GM18517 (cell line): Measurements from ENCODE around the gene TBATA.

Experiments used
- ATAC-seq: cut with Tn5 transposase; IDR thresholded peaks from one replicate; pipeline ENCODE4 v1.9.1; 2021; ENCODE audit warnings: mild to moderate bottlenecking, moderate library complexity; ENCODE audit not compliant: unreplicated experiment

The TBATA gene

DNA sequence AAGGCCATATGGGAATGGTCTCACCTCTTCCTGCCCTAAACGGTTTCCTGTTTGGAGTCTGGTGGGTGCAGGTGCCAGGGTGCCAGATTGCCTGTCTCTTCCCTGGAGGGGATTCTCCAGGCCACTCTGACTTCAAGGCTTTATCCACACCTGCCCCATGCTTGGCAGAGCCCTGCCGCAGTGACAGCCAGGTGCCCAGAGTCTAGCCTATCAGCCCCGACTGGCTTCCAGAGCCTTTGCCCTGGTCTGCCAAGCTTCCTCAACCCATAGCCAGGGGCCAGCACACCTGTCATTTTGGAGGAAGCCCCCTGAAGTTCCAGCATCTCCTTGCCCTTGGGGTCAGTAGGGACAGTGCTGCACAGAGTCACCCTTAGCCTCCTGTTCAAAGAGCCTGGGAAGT is 21.6 kb downstream of the TBATA start:
- ATAC-seq = no peak

DNA sequence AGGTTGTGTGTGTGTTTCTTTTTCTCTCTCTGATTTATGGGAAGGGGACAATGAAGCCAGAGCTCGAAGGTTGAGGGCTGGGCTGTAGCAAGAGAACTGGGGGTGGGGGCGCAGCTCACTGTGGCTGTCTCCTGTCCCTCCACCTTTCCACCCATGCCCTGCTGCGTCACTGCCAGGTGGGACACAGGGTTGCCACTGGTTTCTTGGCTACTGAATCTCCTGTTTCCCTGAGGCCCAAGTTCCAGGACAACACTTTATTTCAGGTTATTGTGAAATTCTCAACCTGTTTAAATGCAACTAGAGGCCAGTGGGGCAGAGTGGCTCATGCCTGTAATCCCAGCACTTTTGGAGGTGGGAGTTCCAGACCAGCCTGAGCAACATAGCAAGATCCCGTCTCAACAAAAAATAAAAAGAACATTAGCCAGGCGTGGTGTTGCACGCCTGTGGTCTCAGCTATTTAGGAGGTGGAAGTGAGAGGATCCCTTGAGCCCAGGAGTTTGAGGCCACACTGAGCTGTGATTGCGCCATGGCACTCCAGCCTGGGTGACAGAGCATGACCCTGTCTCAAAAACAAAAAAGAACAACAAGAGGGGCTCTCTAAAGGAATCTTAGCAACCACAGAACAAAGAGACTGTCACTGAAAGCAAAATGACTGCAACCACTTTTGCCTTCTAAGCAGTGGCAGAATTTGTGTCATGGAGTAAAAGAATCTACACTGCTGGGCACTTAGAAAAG is 22.6 kb downstream of the TBATA start:
- ATAC-seq = no peak

DNA sequence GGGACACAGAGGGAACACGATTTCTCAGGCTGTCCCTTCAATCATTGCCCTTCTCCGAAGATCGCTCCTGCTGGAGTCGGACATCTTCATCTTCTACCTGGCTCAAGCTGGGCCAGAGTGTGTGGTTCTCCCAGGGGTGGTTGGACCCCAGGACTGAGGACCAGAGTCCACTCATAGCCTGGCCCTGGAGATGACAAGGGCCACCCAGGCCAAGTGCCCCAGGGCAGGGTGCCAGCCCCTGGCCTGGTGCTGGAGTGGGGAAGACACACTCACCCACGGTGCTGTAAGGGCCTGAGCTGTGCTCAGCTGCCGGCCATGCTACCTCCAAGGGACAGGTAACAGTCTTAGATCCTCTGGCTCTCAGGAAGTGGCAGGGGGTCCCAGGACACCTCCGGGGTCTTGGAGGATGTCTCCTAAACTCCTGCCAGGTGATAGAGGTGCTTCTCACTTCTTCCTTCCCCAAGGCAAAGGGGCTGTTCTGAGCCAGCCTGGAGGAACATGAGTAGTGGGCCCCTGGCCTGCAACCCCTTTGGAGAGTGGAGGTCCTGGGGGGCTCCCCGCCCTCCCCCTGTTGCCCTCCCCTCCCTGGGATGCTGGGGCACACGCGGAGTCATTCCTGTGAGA is 23.3 kb downstream of the TBATA start:
- no peak for ATAC-seq

DNA sequence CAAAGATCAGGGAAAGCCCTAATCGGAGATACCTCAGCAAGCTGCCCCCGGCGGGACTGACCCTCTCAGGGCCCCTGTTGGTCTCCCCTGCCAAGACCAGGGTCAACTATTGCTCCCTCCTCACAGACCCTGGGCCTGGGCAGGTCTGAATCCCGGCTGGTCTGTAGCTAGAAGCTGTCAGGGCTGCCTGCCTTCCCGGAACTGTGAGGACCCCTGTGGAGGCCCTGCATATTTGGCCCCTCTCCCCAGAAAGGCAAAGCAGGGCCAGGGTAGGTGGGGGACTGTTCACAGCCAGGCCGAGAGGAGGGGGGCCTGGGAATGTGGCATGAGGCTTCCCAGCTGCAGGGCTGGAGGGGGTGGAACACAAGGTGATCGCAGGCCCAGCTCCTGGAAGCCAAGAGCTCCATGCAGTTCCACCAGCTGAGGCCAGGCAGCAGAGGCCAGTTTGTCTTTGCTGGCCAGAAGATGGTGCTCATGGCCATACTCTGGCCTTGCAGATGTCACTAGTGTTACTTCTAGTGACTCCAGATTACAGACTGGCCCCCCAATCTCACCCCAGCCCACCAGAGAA is 24.1 kb downstream of the TBATA start:
- ATAC-seq = no peak

DNA sequence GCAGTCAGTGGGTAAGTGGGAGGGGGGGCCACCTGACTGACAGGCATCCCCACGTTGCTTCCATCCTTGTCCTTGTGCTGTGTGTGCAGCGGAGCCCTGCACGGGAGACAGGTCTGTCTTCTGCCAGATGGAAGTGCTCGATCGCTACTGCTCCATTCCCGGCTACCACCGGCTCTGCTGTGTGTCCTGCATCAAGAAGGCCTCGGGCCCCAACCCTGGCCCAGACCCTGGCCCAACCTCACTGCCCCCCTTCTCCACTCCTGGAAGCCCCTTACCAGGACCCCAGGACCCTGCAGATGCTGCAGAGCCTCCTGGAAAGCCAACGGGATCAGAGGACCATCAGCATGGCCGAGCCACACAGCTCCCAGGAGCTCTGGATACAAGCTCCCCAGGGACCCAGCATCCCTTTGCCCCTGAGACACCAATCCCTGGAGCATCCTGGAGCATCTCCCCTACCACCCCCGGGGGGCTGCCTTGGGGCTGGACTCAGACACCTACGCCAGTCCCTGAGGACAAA is 24.8 kb downstream of the TBATA start:
- ATAC-seq = no peak

DNA sequence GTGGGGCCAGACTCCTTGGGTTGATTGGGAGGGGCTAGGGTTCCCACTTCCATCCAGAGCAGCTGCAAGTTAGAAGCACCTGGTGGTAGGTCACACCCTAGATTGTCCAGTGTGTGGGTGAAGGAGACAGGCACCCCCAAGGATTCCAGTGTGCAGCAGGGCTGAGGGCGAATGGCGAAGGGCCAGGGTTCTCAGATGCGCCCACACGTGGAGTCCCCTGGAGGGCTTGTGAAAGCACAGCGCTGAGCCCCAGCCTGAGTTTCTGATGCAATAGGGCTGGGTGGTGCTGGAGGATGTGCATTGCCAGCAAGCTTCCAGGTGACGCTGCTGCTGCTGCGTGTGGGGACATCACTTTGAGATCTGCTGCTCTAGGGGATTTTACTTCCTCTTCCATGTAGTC is 25.4 kb downstream of the TBATA start:
- no peak for ATAC-seq

DNA sequence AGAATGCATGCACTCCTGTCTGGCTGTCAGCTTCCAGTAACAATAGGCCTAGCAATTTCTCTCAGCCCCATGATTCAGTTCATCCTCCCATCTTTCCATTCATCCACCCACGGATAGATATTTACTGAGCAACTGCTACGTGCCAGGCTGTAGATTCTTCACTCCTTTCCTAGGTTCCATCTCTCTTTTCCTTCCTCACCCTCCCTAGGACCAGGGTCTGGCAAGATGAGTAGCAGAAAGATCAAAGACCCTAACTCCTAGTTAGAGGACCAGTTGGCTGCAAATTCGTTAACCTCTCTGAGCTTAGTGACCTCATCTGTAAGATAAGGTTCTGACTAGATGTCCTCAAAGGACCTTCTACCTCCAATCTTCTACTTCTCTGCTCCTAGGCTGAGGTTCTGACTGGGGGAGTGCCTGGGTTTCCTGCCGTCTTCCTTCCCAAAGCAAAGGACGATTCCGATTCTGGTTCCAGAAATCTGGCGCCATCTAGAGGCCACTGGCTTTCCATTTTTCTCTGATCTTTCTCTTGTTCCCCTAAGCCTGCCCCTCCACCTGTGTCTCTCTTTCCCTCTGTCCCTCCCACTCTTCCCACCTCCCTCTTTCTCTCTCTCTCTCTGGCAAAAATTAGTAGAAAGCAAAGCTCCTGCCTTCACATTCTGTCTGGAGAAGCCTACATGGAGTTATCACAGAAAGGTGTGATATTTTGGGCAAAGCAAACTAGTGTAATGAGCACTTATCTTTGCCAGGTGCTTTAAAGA is 26.2 kb downstream of the TBATA start:
- ATAC-seq = no peak

DNA sequence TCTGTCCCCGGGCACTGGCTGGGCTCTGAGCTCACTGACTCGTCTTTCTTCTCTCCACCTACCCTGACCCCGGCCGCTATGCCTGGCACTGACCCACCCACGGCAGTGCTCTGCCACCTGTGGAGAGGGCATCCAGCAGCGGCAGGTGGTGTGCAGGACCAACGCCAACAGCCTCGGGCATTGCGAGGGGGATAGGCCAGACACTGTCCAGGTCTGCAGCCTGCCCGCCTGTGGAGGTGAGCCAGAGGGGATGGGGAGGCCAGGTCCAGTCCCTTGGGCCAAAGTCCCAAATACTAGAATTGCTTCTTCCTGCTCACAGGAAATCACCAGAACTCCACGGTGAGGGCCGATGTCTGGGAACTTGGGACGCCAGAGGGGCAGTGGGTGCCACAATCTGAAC is 27.3 kb downstream of the TBATA start:
- no peak for ATAC-seq

DNA sequence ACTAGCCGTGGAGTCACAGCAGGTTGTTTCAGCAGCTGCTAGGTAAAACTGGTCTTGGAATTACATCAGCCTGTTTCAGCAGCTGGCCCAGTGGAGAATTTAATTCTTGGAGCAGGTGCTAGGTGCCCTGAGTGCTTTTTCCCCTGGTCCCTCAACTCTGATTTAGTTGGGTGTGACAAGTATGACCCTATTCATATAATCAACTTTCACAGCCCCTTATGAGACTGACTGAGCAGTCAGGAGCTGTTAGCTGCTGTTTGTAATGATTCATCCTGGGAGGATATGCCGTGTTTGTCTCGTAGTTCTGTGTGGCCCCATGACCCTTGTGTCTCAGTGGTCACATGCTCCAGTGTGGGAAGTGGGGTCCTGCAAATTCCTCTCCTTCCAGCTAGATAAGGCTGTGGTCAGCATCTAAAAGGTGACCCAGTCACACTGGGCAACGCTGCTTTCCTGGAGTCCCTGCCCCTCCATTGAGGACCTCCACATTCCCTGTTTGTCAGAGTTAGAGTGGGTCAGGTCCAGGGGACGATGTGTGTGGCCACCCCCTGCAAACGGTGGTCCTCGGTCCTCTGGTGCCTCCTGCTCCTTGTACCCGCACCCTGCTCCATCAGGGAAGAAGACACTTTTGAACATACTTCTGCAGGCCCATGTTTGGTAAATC is 28.3 kb downstream of the TBATA start:
- no peak for ATAC-seq

DNA sequence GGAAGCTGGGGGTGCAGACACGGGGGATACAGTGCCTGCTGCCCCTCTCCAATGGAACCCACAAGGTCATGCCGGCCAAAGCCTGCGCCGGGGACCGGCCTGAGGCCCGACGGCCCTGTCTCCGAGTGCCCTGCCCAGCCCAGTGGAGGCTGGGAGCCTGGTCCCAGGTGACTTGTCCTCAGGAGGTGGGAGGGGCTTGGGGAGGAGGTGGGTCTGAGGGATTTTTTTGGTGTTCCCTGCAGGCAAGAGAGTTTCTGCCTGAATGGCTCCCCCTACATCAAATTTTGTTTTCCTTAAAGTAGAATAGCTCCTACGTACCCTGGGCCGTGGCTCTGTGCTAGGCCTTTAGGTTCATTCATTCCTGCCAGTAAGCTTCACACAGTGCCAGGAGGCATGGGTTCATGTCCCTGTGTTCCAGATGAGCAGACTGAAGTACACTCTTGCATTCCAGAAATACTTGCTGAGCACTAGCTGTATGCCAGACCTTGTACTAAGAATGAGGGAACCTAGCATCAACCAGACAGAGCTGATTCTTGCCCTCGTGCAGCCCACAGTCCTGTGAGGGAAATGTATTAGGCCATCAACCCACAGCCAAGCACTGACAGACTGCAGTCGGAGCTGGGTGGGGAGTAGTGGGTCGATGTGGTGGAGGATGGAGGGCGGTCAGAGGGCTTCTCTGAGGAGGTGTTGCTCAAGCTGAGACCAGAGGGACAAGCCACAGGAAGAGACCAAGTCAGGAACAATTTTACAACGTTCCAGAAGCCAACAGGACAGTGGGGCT is 31.1 kb downstream of the TBATA start:
- ATAC-seq = no peak

DNA sequence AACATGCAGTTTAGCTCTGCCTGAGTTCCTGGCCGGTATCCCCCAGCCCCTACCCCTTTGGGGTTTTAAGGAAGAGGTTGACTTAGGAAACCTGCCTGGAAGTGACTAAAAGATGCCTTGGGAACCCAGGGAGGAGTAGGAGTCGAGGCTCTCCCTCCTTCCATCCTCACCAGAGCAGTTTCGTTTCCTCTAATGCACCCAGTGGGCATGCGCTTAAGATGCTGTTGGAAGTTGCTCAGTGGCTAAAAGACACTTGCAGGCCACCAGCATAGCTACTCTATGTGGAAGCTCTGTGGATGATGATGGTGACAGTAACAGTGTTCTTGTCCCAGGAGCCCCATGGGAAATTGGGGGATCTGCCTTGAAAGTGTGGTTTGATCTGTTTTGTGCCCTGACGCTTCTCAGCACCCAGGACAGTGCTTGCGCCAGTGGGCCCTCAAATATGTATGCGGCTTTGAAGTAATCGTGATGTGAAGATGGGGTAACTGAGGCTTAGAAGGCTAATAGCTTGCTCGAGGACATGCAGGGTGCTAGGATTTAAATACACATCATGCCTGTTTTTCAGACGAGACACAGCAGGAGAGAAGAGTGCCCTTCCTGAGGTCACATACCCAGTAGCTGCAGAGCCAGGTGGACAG is 32.0 kb downstream of the TBATA start:
- no peak for ATAC-seq

DNA sequence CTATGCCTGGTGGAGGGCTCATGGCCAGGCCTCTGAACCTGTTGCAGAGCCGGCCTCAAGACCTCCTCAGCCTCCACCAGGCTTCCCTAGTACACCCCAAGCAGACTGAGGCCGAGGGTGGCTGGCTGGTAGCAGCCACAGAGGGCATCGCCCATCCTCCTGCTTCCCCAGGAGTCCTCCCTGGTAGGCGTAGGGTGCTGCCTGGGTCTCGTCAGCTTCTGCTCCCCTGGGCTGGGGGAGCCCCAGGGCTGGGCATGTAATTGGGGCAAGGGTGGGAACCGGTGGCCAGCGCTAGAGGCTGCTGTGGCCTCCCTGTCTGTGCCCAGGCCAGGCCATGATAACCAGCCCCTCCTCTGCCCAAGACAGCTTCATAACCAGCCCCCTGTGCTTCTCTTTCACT is 32.6 kb downstream of the TBATA start:
- no peak for ATAC-seq

DNA sequence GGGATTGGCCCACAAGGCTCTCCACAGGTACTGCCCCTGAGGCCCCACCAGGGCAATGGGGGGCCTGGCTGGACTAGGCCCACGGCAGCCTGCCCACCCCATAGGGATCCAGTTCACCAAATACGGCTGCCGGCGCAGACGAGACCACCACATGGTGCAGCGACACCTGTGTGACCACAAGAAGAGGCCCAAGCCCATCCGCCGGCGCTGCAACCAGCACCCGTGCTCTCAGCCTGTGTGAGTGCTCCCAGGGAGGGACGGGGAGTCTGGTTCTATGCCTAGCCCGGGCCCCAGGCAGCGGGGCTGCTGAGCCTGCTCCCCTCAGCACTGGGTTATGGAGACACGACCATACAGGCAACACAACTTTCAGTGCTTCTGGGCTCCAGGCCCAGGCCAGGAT is 33.2 kb downstream of the TBATA start:
- no peak for ATAC-seq

DNA sequence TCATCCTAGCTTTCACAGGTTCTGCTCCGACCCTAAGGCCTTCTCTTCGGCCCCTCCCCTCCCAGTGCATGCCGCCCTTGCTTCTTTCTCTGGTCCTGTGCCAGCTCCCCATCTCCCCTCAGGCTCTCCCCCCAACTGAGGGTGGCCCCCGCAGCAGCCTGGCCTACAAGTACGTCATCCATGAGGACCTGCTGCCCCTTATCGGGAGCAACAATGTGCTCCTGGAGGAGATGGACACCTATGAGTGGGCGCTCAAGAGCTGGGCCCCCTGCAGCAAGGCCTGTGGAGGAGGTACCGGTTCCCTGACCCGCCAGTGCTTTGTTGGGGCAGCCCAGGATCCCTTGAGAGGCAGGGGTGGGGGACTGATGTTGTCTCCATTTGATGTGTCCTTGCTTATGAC is 33.8 kb downstream of the TBATA start:
- no peak for ATAC-seq

DNA sequence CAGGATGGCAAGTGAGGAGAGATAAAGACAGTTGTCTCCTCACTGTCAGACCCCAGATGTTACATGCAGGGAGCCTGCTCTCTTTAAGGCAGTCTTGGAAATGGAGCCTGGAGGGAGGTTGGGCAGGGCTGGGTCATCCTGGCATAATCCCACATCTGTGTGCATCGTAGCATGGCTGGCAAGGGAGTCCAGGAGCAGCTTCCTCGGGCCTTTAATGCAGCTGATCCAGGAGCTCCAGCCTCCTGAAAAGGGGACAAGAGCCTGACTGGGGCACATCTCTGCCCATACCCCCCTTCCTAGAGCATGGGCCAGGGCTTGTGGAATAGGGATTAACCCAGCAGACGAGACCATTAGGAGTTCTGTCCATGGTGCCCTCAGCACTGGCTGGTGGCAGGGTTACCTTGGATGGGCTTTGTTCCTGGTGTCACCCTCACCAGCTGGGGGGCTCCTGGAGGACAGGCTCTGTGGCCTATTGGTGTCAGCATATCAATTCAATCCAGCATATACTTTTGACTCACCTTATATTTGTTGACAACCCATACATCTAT is 34.9 kb downstream of the TBATA start:
- ATAC-seq = no peak

DNA sequence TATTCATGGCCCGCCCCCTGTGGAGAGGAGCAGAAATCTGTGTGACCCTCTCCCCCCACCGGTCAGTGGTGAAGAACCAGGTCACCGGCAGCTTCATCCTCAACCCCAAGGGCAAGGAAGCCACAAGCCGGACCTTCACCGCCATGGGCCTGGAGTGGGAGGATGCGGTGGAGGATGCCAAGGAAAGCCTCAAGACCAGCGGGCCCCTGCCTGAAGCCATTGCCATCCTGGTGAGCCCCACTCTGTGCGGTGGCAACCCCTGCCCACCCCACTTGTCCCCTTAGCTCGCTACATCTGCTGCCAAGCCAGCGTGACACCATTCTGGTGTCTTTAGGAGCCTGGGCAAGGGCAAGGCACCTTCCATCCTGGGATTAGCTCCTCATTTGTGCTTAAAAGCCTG is 35.4 kb downstream of the TBATA start:
- ATAC-seq = no peak

DNA sequence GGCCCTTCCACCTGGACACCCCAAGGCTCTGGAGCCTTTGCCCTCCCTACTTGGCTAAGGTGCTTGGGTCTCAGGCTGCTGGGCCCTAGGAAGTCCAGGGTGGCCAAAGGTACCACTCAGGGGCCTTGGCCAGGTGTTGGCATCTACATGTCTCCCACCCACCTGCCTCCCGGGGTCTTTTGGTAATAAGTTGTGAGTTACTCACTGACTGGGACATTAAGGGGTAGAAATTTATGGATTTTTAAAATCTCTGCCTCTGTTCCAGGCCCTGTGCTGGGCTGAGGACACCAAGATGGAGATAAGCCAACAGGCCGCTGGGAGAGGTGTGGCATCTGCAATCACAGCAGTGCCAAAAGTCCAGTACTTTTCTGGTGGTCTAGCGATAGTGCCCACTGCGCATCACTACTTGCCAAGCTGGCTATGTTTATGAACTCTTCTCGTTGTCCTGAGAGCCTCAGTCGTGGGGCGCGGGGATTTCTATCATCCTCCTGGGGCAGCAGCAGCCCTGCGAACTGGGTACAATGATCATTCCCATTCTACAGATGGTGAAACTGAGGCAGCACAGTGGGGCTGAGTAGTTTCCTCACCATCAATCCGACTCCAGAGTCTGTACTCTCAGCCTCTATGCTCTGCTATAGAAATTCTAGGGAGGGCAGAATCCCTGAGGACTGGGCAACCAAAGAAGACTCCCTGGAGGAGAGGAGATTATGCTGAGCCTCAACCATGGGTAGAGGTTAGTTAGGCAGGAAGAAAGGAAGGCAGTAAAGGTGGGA is 36.2 kb downstream of the TBATA start:
- ATAC-seq = no peak

DNA sequence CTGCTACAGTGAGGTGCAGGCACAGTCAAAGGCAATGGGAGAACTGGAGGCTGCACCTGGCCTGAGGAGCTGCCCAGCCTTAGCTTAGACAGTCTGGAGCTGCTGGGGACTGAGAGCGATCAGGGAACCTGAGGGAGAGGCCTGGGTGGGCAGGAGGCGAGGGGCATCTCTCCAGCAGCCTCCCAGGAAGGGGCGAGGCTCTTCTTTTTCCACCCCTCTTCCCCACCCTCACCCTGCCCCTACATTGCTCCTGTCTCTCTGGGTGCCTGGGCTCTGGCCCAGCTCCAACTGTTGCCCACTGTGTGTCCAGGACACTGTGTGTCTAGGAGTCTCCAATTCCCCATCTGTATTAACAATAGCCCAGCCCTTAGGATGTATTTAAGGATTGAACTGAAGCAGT is 36.9 kb downstream of the TBATA start:
- ATAC-seq = no peak
